SU-DHL-6 (cell line): ENCODE results near the gene TMEM163.

Source experiments
- CTCF ChIP-seq: fragments of 200-600 bp; sonication (generic); IDR thresholded peaks from one replicate; pipeline ENCODE4 v1.5.1; 2017; ENCODE audit warnings: antibody characterized with exemption, mild to moderate bottlenecking, low read length, moderate library complexity; ENCODE audit not compliant: insufficient read depth, poor library complexity, severe bottlenecking
- EZH2phosphoT487 ChIP-seq: fragments of 200-600 bp; sonication (generic), shearing (Covaris generic); conservative IDR thresholded peaks from 2 replicates; pipeline ENCODE4 v1.6.1; 2018; ENCODE audit warnings: mild to moderate bottlenecking, antibody characterized with exemption, low read length, moderate library complexity, mixed read lengths

GRCh38 chr2:134573085-134573370 is 145.8 kb downstream of the TMEM163 start:
- TF ChIP-seq CTCF (no peak), EZH2phosphoT487 (no peak)
